Type B pancreatic cell (in vitro differentiated cells): ENCODE data around the gene ADGRV1. TPM values are rescaled to one million over a fixed set of nuclear protein-coding genes. Genes with fewer than 3 reads are reported as not detected.
"Not testable (repeated sequence)": the region's sequence is repeated elsewhere in the genome, so short reads cannot be mapped to it uniquely, and the experiment has no call there.

Source experiments
- DNase-seq: peaks from one replicate; pipeline ENCODE4 v3.0.0; 2021; ENCODE audit warnings: mixed read lengths; ENCODE audit not compliant: unreplicated experiment; ENCODE audit errors: extremely low spot score
- H3K27ac Mint-ChIP-seq: 2 replicates; pipeline ENCODE4 v1.8.0; 2021; ENCODE audit warnings: mild to moderate bottlenecking, mixed read lengths
- H3K27me3 Mint-ChIP-seq: 2 replicates; pipeline ENCODE4 v1.8.0; 2021; ENCODE audit warnings: mixed read lengths
- H3K36me3 Mint-ChIP-seq: 2 replicates; pipeline ENCODE4 v1.8.0; 2021; ENCODE audit warnings: mixed read lengths
- H3K4me1 Mint-ChIP-seq: one replicate; pipeline ENCODE4 v1.8.0; 2021; ENCODE audit warnings: mixed read lengths; ENCODE audit not compliant: unreplicated experiment
- H3K4me3 Mint-ChIP-seq: 2 replicates; pipeline ENCODE4 v1.8.0; 2021; ENCODE audit warnings: mild to moderate bottlenecking, mixed read lengths
- H3K9me3 Mint-ChIP-seq: 2 replicates; pipeline ENCODE4 v1.8.0; 2021; ENCODE audit warnings: mixed read lengths
- total RNA-seq: library from RNA; stranded (reverse); gene quantifications from 2 replicates; pipeline ENCODE4 v1.2.1, GENCODE V29; 2021; ENCODE audit warnings: low replicate concordance
- TF ChIP-seq, protein P1 (sequence below): fragments of 200-600 bp; sonication (generic); conservative IDR thresholded peaks from 2 replicates; pipeline ENCODE4 v1.5.0; 2021; ENCODE audit warnings: antibody characterized with exemption, mild to moderate bottlenecking

Gene ADGRV1
- total RNA-seq, 1 donor from 2014 or later = 29.5 TPM

DNA sequence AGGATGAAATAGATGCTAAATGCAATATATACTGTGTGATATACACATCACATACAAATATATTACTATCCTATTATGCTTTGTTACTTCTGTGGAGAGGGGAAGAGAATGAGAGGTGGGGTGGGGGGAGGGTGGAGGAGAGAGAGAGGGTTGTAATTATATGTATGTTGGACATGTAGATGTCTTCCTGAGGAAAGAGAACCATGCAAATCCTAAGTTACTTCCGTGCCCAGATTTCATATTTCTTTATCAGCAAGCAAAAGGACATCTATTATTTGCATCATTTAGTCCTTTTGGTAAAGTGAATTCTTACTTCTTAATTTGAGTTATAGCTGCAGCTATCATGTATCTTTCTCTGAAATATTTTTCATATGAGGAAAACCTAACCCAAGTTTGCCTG is 187.5 kb downstream of the ADGRV1 start:
- Mint-ChIP-seq H3K4me1 (peaks cover 4% of the 10 kb centered on the region), H3K36me3 (peaks cover 8% of the 10 kb centered on the region), H3K4me3 (no peak overlapping the region)

DNA sequence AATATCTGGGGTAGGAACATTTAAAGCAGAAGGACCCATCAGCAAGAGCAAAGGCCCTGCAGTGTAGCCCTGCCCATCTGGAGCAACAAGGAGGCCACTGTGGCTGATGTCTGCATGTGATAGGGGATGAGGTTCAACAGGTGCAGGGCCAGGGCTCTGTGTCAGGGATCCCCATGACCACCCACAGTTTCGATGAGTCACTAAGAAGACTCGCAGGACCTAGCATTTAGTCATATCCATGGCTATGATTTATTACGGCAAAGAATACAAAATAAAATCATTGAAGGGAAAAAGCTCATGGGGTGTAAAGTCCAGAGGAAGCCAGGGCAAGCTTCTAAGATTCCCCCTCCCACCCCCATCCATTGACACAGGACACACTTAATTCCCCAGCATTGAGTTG is 188.6 kb downstream of the ADGRV1 start:
- H3K4me3 Mint-ChIP-seq = no peak overlapping the region
- H3K27ac Mint-ChIP-seq = no peak overlapping the region
- peaks cover 4% of the 10 kb centered on the region for H3K4me1 Mint-ChIP-seq
- no peaks in the 10 kb centered on the region for H3K9me3 Mint-ChIP-seq
- DNase-seq = no peak
- H3K27me3 Mint-ChIP-seq = no peaks in the 10 kb centered on the region
- TF ChIP-seq, protein P1, sequence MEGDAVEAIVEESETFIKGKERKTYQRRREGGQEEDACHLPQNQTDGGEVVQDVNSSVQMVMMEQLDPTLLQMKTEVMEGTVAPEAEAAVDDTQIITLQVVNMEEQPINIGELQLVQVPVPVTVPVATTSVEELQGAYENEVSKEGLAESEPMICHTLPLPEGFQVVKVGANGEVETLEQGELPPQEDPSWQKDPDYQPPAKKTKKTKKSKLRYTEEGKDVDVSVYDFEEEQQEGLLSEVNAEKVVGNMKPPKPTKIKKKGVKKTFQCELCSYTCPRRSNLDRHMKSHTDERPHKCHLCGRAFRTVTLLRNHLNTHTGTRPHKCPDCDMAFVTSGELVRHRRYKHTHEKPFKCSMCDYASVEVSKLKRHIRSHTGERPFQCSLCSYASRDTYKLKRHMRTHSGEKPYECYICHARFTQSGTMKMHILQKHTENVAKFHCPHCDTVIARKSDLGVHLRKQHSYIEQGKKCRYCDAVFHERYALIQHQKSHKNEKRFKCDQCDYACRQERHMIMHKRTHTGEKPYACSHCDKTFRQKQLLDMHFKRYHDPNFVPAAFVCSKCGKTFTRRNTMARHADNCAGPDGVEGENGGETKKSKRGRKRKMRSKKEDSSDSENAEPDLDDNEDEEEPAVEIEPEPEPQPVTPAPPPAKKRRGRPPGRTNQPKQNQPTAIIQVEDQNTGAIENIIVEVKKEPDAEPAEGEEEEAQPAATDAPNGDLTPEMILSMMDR = no peak
- H3K36me3 Mint-ChIP-seq = peaks cover 6% of the 10 kb centered on the region

More for the DNA sequence above, 187.5 kb downstream of the ADGRV1 start:
- TF ChIP-seq, protein P1 = no peak
- Mint-ChIP-seq H3K27me3 (no peaks in the 10 kb centered on the region), H3K27ac (no peak overlapping the region), H3K9me3 (no peaks in the 10 kb centered on the region)
- DNase-seq = no peak

DNA sequence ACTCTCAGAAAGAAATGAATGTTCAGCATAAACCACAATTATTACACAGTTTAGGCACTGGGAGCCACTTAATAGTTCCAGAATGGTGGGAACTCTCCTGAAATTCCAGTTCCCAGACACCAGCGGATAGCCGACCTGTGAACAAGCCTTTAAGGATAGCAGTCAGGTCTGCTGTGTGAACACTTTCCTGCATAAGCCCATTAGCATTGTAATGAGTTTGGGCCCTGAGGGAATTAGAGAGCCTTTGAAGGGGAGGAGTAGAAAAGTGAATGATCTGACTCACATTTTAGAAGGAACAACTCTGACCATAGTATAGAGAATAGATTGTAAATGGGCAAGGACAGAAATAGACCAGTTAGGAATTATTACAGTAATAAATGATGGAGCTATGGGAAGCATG is 189.1 kb downstream of the ADGRV1 start:
- H3K4me3 Mint-ChIP-seq = no peak overlapping the region
- no peak overlapping the region for H3K27ac Mint-ChIP-seq
- no peaks in the 10 kb centered on the region for H3K27me3 Mint-ChIP-seq
- peaks cover 6% of the 10 kb centered on the region for H3K36me3 Mint-ChIP-seq
- H3K4me1 Mint-ChIP-seq = peaks cover 4% of the 10 kb centered on the region
- no peak for DNase-seq
- no peaks in the 10 kb centered on the region for H3K9me3 Mint-ChIP-seq
- TF ChIP-seq, protein P1 = no peak

DNA sequence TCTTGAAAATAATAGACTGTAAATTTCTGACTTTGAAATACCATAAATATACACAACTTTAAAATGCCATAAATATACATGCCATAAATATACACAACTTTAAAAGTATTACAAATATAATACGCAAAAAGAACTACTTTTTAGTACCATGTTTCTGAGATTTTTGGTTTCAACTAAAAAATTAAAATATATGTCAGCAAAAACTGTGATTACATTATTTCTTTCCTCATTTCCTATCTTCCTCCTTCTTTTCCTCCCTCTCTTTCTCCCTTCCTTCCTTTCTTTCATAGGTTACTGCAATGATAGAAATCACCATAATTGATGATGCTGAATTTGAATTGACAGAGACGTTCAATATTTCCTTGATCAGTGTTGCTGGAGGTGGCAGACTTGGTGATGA is 200.5 kb downstream of the ADGRV1 start:
- Mint-ChIP-seq H3K27me3 (no peaks in the 10 kb centered on the region), H3K4me3 (no peak overlapping the region), H3K9me3 (no peaks in the 10 kb centered on the region), H3K36me3 (no peaks in the 10 kb centered on the region), H3K27ac (no peak overlapping the region), H3K4me1 (no peaks in the 10 kb centered on the region)
- no peak for DNase-seq
- TF ChIP-seq, protein P1 = no peak

DNA sequence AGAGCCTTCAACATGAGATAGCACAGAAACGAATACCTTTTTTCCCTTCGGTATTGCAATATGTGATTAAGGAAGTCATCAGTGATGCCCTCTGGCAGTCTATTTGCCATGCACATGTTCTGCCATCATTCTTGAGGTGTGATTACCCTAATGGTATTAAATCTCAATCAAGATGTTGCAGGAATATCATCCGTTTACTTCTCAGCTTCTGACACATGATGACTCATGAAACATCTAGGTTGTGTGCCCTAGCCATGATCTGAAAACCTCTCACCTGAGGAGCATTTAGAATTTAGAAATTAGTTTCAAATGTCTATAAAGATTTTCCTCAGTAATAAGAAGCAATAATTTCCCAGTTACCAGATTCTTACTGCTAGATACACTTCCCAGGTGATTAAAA is 209.1 kb downstream of the ADGRV1 start:
- H3K27ac Mint-ChIP-seq = no peak overlapping the region
- no peaks in the 10 kb centered on the region for H3K4me1 Mint-ChIP-seq
- TF ChIP-seq, protein P1 = no peak
- H3K4me3 Mint-ChIP-seq = no peak overlapping the region
- H3K36me3 Mint-ChIP-seq = peaks cover 11% of the 10 kb centered on the region
- DNase-seq = no peak
- H3K9me3 Mint-ChIP-seq = peaks cover 5% of the 10 kb centered on the region
- H3K27me3 Mint-ChIP-seq = no peaks in the 10 kb centered on the region

DNA sequence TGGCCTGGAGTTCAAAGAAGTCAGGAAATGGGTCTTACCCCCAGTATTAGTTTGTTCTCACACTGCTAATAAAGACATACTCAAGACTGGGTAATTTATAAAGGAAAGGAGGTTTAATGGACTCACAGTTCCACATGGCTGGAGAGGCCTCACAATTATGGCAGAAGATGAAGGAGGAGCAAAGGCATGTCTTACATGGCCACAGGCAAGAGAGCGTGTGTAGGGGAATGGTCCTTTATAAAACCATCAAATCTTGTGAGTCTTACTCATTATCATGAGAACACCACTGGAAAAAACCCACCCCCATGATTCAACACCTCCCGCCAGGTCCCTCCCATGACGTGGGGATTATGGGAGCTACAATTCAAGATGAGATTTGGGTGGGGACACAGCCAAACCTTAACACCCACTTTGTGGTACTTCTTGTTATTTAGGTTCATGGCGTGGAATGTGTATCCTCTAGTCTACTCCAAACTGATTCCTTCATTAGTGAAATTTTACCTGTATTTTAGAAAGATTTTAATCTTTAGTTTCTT is 211.5 kb downstream of the ADGRV1 start:
- H3K9me3 Mint-ChIP-seq, H3K4me1 Mint-ChIP-seq, H3K27ac Mint-ChIP-seq, H3K27me3 Mint-ChIP-seq, DNase-seq, H3K4me3 Mint-ChIP-seq: not testable (repeated sequence)
- peaks cover 11% of the 10 kb centered on the region for H3K36me3 Mint-ChIP-seq
